ENCODE results near the gene CHN1.

Gene CHN1

DNA sequence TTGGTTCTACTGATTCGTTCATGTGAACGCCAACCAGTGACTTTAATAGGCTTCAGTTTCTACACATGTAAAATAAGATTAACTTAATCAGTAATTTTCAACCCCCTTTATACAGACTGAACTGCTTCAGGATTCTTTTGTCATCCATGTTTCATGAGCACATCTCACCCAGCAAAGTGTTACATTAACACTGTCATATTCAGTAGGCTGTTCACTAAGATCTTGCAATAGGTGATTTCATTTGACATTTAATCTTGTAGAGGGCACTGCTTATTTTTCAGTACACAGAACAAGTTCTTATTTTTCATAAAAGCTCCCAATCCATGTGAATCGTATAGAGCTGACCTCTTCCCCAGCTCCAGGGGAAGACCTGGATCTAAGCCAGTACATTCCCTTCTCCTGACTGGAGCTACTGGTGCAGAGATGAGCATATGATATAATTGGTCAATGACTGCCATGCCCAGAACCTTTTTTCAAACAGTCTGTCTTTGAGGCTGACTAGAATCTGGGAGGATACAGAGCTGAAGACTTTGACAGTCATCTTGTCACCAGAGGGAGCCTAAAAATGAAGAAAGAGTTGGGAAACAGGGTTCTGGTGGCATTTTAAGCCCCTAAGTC lies 168.7 kb downstream of the CHN1 start:
- in situ Hi-C loops (cut with MboI; ENCODE audit: low sequenced_read_pairs): no loop called here

GRCh38 chr2:174835797-174836255 lies 169.4 kb downstream of the CHN1 start:
- in situ Hi-C loops (cut with MboI; ENCODE audit: low sequenced_read_pairs): no loop called here

- in situ Hi-C loops (cut with MboI; ENCODE audit: low sequenced_read_pairs): no loop called here
These were observed 171.4 kb downstream of the CHN1 start for GRCh38 chr2:174833737-174834136.

DNA sequence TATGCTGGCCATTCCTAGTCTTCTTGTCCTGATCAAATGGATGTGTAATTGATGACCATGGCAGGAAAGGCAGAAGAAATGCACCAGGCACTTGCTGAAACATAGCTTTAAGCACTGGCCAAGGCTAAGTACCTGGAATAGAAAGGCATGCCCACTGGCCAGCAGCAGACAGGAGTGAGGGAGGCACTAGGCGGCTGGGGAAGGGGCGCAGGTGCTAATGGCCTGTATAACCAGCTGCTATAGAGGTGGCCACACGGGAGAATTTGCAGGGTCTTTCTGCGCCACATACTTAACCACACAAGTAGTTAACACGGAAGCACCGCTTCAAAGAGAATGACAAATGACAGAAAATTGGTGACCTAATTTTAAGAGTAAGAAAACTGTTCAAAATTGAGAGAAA lies 174.6 kb downstream of the CHN1 start:
- in situ Hi-C loops (cut with MboI; ENCODE audit: low sequenced_read_pairs): no loop called here

GRCh38 chr2:174829550-174829949 lies 175.6 kb downstream of the CHN1 start:
- in situ Hi-C loops (cut with MboI; ENCODE audit: low sequenced_read_pairs): no loop called here

GRCh38 chr2:174827371-174828369 lies 177.5 kb downstream of the CHN1 start:
- in situ Hi-C loops (cut with MboI; ENCODE audit: low sequenced_read_pairs): no loop called here

- in situ Hi-C loops (cut with MboI; ENCODE audit: low sequenced_read_pairs): no loop called here
These were observed 179.1 kb downstream of the CHN1 start for GRCh38 chr2:174826051-174826450.

DNA sequence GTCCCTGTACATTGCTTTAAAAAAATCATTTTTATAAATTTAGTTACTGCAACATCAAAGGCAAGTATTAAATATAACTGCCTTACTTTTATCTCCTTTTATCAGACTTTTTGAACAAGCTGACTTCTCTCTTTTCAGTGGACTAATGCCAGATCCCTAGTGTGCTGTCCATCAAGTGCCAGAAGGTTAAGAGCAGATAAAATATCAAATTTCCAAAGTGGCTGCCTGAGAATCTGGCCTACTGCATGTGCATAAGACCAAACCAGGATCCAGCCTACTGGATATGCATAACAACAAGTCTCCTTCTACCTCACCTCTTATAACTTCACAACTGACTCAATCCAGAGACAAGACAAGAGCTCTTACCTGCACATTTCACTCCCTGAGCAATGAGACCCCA lies 181.1 kb downstream of the CHN1 start:
- in situ Hi-C loops (cut with MboI; ENCODE audit: low sequenced_read_pairs): no loop called here

GRCh38 chr2:174821628-174822027 lies 183.6 kb downstream of the CHN1 start:
- in situ Hi-C loops (cut with MboI; ENCODE audit: low sequenced_read_pairs): no loop called here

DNA sequence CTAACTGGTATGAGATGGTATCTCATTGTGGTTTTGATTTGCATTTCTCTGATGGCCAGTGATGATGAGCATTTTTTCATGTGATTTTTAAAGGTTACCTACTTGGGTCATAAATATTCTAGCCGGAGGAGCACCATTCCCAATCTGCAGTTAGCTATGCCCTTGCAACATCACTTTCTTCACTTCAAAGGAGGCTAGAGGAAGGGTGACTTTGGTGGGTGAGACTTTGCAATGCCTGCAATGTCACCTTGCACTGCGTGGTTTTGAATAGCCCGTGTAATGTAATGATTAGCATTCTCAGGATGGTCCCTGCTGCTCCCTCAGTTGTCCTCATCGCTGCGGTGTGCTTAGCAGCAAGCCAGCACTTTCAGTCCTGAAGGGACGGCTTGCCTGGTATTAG lies 184.8 kb downstream of the CHN1 start:
- in situ Hi-C loops (cut with MboI; ENCODE audit: low sequenced_read_pairs): no loop called here

DNA sequence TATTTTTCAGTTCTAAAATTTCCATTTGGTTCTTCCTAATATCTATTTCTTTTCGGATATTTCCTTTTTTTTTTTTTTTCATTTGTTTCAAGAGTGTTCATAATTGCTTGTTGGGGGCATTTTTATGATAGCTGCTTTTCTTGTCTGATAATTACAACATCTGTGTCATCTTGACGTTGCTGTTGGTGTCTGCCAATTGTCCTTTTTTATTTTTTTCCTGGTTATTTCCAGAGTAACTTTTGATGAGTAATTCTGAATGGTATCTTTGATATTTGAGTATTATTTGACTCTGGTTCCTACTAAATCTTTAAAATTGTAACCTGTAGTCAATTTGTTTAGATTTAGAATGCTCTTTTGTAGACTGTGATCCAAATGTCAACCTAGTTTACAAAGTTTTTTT lies 189.7 kb downstream of the CHN1 start:
- in situ Hi-C loops (cut with MboI; ENCODE audit: low sequenced_read_pairs): no loop called here

DNA sequence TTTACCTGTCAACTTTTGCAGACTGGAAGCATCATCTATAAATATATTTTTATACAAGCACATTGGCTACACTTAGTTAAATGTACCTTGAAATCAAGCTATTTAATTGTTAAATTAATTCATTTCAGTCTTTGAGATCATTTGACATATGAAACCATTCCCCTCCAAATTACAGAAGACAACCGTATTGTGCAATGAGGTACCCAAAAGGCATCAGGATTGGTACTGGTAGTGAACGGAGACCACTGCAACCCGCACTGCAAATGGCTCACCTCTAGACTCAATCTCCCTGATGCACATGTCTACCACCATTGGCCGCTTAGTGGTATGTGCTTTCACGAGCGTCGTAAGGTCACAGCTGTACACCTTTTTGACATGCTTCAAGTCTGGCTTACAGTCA lies 193.1 kb downstream of the CHN1 start:
- in situ Hi-C loops (cut with MboI; ENCODE audit: low sequenced_read_pairs): no loop called here

- in situ Hi-C loops (cut with MboI; ENCODE audit: low sequenced_read_pairs): no loop called here
These were observed 197.2 kb downstream of the CHN1 start for GRCh38 chr2:174807931-174808330.

DNA sequence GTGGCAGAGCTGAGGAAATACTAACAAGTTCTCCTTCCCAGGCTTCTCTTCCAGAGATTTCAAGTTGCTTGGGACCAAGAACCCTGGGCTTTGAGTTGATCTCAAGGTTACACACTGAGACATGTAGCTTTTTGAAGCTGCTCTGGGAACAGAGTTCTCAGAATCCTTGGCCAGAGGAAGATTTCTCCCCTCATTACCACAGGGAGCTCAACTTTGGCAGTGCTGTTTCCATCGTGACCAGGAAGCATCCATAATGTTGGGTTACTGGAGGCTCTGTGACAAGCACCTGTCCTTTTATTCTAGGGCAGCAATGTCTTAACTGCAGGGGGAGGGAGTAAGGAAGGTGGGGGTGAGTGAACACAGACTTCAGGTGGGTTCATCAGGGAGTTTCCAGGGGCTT lies 199.4 kb downstream of the CHN1 start:
- in situ Hi-C loops (cut with MboI; ENCODE audit: low sequenced_read_pairs): no loop called here

GRCh38 chr2:174802459-174802858 lies 202.7 kb downstream of the CHN1 start:
- in situ Hi-C loops (cut with MboI; ENCODE audit: low sequenced_read_pairs): no loop called here

GRCh38 chr2:174800436-174801205 lies 204.6 kb downstream of the CHN1 start:
- in situ Hi-C loops (cut with MboI; ENCODE audit: low sequenced_read_pairs): no loop called here

DNA sequence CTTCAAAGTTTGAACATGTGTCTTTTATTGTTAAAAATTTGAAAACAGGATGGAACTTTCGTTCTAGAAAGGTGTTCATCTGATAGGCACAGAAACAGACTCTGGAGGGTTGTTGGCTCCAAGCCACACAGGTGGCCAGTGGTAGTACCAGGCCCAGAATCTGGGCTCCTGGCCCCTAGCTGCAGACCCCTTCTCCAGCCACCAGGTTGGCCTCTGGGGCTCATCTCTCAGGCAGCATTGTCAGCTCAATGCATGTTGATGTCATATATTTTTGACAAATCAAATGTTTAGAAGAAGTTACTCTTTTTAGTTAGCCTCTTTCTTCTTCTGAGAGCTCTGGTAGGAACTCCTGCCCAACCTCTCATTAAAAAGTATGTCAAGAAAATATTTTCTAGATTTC lies 206.4 kb downstream of the CHN1 start:
- in situ Hi-C loops (cut with MboI; ENCODE audit: low sequenced_read_pairs): no loop called here

DNA sequence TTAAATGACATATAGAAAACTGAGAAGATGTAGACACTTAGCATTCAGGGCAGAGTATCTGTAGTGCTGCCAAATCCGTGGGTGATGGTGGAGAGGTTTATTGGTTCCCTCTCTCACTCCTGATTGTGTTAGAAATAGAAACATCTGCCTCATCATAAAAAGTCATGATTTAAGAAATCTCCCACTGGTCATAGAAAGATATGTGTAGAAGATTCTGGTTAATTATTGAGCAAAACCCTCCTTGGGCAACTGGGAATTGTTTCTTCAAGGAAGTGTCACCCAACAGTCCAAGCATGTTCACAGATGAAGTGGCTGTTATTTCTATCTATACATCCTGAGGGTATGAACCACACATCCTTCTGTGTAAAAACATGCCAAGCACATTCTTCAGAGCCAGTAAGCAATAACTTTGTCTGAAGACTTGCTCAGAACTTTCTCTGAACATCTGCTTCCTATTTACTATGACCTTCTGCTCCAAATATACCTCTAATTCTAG lies 207.4 kb downstream of the CHN1 start:
- in situ Hi-C loops (cut with MboI; ENCODE audit: low sequenced_read_pairs): no loop called here

GRCh38 chr2:174796319-174796771 lies 208.8 kb downstream of the CHN1 start:
- in situ Hi-C loops (cut with MboI; ENCODE audit: low sequenced_read_pairs): no loop called here

DNA sequence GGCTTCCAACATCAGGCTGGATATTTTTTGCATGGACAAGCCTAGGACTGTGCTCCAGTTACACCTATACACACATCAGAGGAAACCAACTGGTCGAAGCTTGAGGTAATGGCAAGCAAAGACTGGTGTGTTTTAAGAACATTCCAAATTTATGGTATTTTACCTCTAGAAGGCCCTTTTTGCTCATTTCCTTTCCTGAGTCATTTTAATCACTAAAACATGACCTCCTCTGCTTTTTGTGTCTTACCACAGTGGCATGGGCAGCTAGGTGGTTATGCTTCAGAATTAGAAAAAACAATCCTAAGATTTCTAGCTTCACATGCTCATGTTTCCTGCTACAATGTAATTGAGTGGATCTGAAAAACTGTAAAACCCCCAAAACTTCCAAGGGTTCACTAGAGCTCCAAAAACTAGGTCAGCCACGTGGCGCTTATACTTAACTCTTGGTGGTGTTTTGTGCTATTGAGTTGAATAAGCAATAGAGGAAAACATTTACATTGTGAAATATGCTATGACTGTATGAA lies 210.3 kb downstream of the CHN1 start:
- in situ Hi-C loops (cut with MboI; ENCODE audit: low sequenced_read_pairs): no loop called here
